ENCODE measurements around the gene SYTL1. TPM values are rescaled to one million over a fixed set of nuclear protein-coding genes. Genes with fewer than 3 reads are reported as not detected.

SYTL1 gene
- total RNA-seq, 1 donor from 2014 or later, result 29.3 TPM

GRCh38 chr1:27314169-27314568 is 27.7 kb upstream of the SYTL1 start:
- Histone ChIP-seq H3K36me3 (peaks cover 19% of the 10 kb centered on the region), H3K4me3 (no peak overlapping the region), H3K27ac (no peak overlapping the region), H3K4me1 (no peaks in the 10 kb centered on the region), H3K9me3 (no peaks in the 10 kb centered on the region), H3K27me3 (ENCODE audit: low read depth) (no peaks in the 10 kb centered on the region)
- intact Hi-C loops (cut with DNase I), result no loop called here
- no peak for TF ChIP-seq CTCF (IDR thresholded peaks at IDR 0.05)
- DNase-seq, result no peak
- ATAC-seq, result no peak

GRCh38 chr1:27314737-27315136 is 27.1 kb upstream of the SYTL1 start:
- Histone ChIP-seq H3K4me3 (no peak overlapping the region), H3K27me3 (ENCODE audit: low read depth) (peaks cover 4% of the 10 kb centered on the region), H3K9me3 (no peaks in the 10 kb centered on the region), H3K36me3 (peaks cover 17% of the 10 kb centered on the region), H3K4me1 (no peaks in the 10 kb centered on the region), H3K27ac (no peak overlapping the region)
- intact Hi-C loops (cut with DNase I), result no loop called here
- DNase-seq (no peak), ATAC-seq (no peak)
- no peak for TF ChIP-seq CTCF (IDR thresholded peaks at IDR 0.05)

GRCh38 chr1:27316860-27317259 is 25.0 kb upstream of the SYTL1 start:
- H3K4me1 ChIP-seq, result peaks cover 6% of the 10 kb centered on the region
- peaks cover 4% of the 10 kb centered on the region for H3K27me3 ChIP-seq (ENCODE audit: low read depth)
- intact Hi-C loops (cut with DNase I), result no loop called here
- no peaks in the 10 kb centered on the region for H3K9me3 ChIP-seq
- no peaks in the 10 kb centered on the region for H3K36me3 ChIP-seq
- H3K27ac ChIP-seq, result no peak overlapping the region
- DNase-seq (no peak), ATAC-seq (no peak)
- no peak for TF ChIP-seq CTCF (IDR thresholded peaks at IDR 0.05)
- no peak overlapping the region for H3K4me3 ChIP-seq

GRCh38 chr1:27318136-27318535 is 23.7 kb upstream of the SYTL1 start:
- DNase-seq, result no peak
- no peak for TF ChIP-seq CTCF (IDR thresholded peaks at IDR 0.05)
- no peaks in the 10 kb centered on the region for H3K36me3 ChIP-seq
- intact Hi-C loops (cut with DNase I), result no loop called here
- H3K4me1 ChIP-seq, result peaks cover 11% of the 10 kb centered on the region
- peaks cover 4% of the 10 kb centered on the region for H3K27me3 ChIP-seq (ENCODE audit: low read depth)
- no peak for ATAC-seq
- H3K4me3 ChIP-seq, result no peak overlapping the region
- no peaks in the 10 kb centered on the region for H3K9me3 ChIP-seq
- H3K27ac ChIP-seq, result no peak overlapping the region

- DNase-seq, result no peak
- no peak for ATAC-seq
- TF ChIP-seq CTCF (IDR thresholded peaks at IDR 0.05), result no peak
- Histone ChIP-seq H3K27ac (no peak overlapping the region), H3K4me1 (peaks cover 15% of the 10 kb centered on the region), H3K36me3 (no peaks in the 10 kb centered on the region), H3K4me3 (no peak overlapping the region), H3K27me3 (ENCODE audit: low read depth) (peaks cover 4% of the 10 kb centered on the region), H3K9me3 (no peaks in the 10 kb centered on the region)
- intact Hi-C loops (cut with DNase I), result no loop called here
Measured at GRCh38 chr1:27318596-27318995, 23.2 kb upstream of the SYTL1 start.
